OCI-LY1 (cell line): ENCODE measurements around the gene C3.
A peak's percentile ranks its signal among the peaks of the same experiment; 100 is the strongest.
"Not testable (repeated sequence)": the region's sequence is repeated elsewhere in the genome, so short reads cannot be mapped to it uniquely, and the experiment has no call there.

Experiments
- EZH2 ChIP-seq: fragments of 200-600 bp; sonication (generic), shearing (Covaris generic); IDR thresholded peaks from 2 replicates; pipeline ENCODE4 v1.8.0; 2017; ENCODE audit warnings: borderline replicate concordance, mixed run types, mild to moderate bottlenecking, antibody characterized with exemption, low read length, moderate library complexity, mixed read lengths
- TF ChIP-seq, protein P1 (sequence below): fragments of 200-600 bp; sonication (generic), shearing (Covaris generic); IDR thresholded peaks from 2 replicates; pipeline ENCODE4 v1.5.1; 2017; ENCODE audit warnings: mild to moderate bottlenecking, antibody characterized with exemption, low read length, moderate library complexity, mixed read lengths

DNA sequence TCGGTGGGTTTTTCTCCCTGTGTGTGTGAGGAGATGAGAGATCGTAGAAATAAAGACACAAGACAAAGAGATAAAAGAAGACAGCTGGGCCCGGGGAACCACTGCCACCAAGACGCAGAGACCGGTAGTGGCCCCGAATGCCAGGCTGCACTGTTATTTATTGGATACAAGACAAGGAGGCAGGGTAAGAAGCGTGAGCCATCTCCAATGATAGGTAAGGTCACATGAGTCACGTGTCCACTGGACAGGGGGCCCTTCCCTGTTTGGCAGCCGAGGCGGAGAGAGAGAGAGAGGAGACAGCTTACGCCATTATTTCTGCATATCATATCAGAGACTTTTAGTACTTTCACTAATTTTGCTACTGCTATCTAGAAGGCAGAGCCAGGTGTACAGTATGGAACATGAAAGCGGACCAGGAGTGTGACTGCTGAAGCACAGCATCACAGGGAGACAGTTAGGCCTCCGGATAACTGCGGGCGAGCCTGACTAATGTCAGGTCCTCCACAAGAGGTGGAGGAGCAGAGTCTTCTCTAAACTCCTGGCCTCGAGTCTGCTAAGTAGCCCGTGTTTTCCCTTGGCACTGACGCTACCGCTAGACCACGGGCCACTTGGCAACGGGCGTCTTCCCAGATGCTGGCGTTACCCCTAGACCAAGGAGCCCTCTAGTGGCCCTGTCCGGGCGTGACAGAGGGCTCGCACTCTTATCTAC, 87.5 kb downstream of the C3 start:
- TF ChIP-seq, protein P1, sequence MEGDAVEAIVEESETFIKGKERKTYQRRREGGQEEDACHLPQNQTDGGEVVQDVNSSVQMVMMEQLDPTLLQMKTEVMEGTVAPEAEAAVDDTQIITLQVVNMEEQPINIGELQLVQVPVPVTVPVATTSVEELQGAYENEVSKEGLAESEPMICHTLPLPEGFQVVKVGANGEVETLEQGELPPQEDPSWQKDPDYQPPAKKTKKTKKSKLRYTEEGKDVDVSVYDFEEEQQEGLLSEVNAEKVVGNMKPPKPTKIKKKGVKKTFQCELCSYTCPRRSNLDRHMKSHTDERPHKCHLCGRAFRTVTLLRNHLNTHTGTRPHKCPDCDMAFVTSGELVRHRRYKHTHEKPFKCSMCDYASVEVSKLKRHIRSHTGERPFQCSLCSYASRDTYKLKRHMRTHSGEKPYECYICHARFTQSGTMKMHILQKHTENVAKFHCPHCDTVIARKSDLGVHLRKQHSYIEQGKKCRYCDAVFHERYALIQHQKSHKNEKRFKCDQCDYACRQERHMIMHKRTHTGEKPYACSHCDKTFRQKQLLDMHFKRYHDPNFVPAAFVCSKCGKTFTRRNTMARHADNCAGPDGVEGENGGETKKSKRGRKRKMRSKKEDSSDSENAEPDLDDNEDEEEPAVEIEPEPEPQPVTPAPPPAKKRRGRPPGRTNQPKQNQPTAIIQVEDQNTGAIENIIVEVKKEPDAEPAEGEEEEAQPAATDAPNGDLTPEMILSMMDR: peak; percentile 56
- TF ChIP-seq EZH2: not testable (repeated sequence)
